ENCODE data around the gene C11orf21.

Gene C11orf21

DNA sequence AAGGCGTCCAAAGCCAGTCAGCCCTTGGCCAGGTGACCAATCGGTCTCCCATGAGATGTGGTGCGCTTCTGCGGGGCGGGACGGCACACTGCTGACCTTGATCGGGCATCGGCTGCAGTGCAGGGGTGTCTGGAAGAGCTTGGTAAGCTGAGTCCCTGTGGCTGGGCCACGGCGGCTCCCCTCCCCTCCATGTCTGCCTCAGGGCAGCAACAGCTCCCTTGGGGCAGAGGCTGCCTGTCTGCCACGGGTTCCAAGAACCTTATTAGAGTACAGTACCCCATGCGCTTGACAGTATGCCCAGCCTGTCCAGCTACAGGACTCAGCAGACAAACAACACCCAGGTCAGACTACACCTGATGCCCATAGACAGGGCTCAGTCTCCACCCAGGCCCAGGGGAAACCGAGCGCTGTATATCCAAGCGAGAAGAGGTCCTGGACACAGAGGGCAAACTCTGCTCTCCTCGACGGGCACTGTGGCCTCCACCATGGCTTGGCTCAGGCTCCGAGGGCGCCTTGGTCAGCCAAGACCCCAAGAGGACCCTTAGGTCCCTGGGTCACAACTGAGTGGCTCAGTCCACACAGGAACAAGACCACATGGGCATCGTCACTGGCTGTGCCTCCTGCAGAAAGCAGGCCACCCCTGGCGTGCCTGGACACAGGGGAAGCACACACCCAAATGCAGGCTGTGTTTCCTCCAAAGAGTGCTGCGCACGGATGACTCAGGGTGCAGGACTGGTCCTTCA, 19.0 kb upstream of the C11orf21 start:
- no peak for DNase-seq

DNA sequence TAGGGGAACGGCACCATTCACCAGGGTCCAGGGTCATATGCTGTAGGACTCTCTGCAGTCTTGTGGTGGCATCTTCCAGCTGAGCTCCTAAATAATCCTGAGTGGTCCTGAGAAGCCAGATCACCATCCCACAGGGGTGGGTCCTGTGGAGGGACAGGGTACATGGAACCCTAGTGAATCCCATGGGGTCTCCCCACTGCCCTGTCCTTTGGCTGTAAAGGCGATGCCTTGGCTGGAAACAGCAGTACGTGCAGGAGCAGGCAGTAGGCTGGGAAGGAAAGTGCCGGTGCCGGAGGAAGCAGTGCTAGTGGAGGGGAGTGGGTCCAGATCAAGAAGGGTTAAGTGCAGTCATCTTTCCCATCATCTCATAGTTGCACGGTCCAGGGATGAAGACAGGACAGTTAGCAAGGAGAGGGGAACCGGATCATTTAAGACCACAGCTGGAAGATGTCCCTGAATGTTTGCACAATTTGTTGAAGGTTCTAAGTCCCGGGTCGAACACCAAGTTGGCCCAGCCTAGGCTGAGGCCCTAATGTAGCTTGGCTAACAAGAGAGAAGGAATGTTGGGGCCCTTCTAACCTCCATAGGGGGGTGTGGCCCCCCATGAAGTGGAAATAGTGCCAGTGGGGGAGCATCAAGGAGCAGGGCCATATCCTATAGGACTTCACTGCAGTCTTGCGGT, 18.2 kb upstream of the C11orf21 start:
- DNase-seq, result no peak

DNA sequence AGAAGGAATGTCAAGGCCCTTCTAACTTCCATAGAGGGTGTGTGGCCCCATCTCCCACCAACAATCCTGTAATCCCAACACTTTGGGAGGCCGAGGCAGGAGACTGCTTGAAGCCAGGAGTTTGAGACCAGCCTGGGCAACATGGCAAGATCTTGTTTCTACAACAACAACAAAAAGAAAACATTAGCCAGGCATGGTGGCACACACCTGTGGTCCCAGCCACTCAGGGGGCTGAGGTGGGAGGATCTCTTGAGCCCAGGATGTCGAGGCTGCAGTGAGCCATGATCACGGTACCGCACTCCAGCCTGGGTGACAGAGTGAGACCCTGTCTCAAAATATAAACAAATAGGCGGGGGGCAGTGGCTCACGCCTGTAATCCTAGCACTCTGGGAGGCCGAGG, 17.0 kb upstream of the C11orf21 start:
- no peak for DNase-seq

DNA sequence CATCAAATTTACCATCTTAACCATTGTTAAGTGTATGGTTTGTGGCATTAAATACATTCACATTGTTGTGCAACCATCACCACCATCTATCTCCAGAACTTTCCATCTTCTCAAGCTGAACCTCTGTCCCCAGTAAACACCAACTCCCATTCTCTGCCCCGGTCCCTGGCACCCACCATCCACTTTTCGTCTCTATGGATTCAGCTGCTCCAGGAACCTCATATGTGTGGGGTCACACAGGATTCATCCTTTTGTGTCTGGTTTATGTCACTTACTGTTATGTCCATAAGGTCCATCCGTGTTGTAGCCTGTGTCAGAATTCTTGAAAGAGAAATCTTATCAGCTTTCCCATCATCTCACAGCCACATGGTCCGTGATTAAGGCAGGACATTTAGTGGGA, 16.4 kb upstream of the C11orf21 start:
- DNase-seq, result no peak

DNA sequence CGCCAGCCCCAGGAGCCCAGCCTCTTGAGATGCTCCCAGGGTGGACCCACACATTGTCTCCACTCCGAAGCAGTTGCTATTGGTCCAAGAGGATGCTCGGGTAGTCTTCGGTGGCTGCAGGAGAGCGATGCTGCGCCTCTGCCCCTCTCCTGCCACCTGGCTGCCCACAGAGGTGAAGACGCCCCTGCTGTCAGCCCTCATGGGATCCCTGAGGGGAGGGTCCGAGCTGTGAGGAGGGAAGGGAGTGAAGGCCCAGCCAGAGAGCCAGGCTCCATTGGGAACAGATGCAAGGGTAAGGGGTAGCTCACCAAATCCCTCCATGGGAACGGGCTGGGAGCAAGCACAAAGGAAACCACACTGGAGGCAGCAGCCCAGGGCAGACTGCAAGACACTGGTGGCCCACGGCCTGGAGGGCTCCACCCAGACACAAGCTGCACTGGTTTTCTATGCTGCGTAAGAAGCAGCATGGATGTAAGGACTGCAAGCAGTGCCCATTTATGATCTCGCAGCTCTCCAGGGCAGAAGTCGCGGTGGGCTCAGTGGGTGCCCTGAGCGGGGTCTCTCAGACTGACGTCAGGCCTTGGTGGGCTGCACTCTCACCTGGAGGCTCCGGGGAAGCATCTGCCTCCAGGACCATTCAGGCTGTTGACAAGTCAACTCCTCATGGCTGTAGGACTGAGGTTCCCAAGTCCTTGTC, 15.8 kb upstream of the C11orf21 start:
- no peak for DNase-seq

DNA sequence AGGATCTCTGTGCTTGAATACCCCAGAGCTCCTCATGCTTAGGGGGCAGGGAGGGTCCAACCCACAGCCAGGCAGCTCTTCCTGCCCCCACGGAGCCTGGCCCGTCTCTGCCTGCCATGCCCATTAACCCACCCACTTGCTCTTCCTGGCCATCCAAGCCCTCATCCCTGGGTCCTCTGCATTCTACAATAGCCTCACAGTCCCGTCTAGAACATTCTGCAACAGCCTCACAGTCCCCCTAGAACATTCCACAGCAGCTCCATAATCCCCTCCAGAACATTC, 15.2 kb upstream of the C11orf21 start:
- DNase-seq, result no peak

DNA sequence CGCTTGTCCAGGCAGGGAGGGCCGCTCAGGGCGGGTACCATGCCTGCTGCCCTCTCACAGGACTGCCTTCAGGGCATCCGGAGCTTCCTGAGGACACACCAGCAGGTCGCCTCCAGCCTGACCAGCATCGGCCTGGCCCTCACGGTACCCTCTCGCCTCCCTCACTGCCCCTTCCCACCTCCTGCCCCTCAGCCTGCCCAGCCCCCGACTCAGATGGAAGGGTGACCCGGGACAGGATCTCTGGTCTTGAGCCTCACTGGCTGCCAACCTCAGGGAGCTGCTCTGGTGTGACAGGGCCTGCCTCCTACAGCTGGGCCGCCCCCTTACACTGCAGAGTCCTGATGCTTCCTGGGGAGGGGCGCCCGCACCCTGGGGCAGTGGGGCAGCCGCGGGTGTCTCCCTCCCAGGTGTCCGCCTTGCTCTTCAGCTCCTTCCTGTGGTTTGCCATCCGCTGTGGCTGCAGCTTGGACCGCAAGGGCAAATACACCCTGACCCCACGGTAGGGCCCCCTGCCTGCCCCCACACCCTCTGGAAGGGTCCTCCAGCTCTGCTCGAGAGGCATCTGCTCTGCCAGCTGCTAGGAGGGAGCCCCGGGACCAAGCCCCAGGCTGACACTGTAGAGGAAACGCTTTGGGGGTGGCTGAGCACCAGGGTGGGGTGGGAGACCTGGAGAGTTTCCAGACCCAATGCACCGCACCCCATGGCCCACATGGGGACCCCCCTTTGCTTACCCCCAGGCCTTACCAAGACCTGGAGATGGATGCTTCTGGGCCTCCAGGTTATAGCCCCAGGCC, 14.6 kb upstream of the C11orf21 start:
- DNase-seq, result no peak

DNA sequence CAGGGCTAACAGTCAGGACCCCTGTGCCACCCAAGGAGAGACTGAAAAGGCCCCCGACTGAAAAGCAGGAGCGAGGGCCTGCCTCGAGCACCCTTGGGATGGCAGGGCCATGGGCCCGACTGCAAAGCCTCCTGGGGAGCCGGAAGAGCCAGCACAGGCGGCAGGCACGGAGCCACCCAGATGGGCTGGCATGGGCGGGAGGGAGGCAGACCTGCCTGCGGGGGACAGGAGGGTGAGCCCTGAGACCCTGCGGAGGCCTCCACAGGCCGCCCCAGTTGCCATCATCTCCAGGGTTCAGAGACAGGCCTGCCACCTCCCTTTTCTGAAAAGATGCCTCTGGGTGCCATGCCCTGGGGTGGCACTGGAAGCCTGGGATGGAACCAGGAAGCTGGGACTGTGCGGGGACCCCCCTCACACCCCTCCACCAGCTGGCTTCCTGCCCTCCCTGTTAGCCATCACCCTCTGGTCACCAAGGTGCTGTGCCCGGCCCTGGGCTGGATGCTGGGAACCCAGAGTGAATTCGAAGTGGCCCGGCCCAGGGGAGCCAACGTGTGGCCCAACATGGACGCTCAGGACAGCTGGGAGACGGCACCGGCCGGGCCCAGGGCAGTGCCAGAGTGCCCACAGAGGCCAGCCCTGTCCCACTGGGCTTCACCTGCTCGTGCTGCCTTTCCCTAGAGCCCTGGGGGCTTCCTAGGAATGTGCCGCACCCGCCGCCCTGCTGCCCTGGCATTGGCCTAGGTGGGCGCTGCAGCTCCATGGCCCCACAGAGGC, 13.9 kb upstream of the C11orf21 start:
- DNase-seq, result no peak

DNA sequence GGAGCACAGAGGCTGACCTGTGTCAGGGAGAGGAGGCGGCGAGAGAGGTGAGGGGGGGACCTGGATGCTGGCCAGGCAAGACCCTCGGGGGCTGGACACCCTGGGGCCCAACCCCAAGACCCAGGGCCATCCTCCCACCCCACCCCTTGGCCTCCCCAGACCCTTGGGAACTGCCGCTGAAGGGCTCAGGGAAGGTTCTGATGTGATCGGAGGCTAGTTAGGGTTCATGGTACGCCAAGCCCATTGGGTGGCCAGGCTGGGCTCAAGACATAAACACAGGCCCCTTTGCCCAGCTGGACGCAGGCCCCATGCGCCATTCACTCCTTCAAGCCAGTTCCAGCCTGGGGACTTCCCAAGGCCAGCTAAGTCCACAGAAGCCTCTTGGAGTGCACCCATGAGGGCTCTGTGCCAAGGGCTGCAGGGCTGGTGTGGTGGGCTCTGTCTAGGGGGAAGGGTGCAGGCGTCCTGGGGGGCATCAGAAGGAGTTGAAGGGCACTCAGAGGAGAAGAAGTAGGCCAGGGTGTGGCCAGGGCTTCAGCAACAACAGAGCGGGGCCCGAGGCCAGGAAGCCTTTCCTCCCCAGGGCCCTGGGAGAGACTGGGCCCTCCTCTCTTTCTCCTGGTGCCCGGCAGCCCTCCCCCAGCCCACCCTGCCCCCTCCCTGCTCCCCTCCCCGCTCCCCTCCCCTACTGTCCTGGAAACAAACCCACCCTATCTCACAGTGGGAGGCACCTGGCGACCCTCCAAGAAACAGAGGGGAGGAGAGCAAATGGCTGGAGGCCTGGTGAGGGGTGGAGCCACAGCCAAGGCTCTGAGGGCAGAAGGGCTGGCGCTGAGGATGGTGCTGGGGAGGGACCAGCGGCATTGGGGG, 13.0 kb upstream of the C11orf21 start:
- peak; percentile 34 for DNase-seq

DNA sequence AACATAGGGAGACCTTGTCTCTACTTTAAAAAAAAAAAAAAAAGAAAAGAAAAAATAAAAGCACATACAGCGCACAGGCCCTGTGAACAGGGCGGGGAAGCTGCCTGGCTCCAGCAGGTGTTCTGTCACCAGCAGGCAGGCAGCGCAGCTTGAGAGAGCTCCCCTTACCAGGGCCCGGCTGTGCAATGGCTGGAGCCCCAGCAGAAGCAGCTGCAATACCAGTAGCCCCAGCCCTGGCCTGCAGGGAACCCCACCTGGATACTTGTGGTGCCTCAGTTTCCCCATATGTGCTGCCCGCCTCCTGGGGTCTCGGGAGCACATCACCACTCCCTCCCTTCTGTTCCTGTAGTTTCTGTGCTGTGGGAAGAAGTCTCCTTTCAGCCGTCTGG, 12.4 kb upstream of the C11orf21 start:
- no peak for DNase-seq

DNA sequence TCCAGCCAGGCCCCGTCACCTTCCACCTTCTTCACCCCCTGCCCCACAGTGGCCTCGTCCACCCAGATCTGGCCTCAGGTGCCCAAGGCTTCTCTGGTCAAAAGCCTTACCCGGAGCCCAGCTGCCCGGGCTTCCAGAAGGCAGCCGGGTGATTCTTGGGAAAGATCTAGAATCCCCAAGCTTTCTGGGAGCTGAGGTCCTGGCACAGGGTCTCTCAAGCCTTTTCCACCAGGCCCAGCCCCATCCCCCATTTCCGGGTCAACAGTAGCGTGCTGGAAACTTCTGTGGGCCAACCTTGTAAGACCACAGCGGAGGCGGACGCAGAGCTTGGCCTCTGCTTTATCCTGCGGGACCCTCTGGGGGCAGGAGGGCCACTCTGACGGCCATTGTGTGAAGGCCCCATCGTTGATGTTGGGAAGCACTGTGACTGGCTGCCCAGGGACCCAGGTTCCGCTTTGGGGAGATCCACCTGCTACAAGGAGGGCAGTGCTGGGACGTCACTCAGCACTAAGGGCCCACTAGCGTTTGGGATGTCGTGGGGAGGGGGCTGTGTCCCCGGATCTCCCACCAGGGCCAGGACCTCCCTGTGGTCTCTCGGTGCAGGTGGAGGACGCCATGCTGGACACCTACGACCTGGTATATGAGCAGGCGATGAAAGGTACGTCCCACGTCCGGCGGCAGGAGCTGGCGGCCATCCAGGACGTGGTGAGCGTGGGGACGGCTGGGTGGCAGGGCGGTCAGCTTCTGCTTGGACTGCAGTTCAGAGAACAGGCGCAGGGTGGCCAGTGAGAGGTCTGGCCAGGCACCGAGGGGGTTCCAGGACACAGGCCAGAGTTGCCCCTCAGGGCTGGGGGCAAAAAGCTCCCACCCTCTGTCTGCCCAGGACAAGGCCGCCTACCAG, 11.6 kb upstream of the C11orf21 start:
- DNase-seq, result no peak

DNA sequence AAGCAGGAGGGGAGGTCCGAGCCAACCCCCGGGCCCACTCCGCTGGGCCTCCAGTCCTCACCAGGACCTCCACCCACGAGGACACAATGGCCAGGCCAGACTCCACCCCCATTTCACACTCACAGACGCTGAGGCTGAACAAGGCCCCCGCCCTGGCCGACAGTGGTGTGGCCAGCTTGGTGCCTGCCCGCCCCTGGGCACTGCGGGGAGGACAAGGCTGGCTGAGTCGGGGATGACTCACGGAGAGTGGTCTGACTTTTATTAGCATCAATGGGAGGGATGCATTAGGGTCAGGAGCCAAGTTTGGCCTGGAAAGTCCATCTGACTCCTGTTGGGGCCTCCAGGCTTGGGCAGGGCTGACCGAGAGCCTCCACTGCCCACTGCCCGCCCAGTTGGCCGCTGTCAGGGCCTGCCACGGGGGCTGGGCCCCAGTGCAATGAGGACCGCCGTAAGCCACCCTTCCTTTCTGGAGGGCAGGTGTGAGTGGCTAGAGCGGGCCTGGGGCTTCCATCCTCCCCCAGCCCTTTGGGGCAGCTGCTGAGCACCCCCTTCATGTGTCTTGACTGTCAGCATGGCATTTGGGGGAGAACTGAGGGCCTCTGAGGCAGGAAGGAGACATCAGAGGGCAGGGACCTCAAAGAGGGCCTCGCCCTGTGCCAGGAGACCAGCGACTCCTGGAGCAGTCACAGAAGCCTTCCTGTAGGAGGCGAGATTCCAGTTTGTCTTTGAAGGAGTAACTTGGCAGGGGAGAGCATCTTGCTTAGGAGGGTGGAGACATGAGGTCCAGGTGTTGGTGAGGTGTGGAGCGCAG, 10.7 kb upstream of the C11orf21 start:
- no peak for DNase-seq

DNA sequence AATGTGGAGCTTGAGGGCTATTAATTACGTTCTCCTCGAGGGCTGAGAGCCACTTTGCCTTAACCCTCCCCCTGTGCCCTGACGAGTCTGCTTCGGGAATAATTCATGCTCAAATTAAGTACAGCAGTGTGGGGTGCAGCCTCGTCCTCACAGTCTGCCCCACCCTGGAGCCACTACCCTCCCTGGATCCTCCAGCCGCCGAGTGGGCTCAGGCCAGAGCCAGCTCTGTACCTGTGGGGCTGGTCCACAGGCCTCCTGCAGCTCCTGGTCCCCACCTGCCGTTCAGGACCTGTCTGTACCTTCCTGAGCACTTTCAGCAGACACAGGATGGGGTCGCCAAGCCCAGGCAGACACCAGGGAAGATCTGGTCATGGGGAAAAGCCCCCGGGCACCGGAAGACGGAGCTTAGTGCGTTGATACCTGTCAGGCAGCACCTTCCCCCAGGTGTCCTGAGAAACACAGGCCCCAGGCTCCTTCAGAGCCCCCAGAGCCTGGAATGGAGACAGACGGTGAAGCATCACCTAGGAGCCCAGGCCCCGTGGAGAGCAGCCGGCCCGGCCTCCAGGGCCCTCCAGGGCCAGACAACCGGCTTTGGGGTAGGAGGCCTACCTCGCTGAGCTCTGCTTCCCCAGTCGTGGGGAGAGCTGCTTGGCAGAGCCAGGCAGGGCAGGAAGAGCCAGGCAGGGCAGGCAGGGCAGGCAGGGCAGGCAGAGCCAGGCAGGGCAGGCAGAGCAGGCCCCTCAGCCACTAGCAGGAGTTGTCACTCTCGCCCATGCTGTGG, 9.8 kb upstream of the C11orf21 start:
- DNase-seq, result no peak

DNA sequence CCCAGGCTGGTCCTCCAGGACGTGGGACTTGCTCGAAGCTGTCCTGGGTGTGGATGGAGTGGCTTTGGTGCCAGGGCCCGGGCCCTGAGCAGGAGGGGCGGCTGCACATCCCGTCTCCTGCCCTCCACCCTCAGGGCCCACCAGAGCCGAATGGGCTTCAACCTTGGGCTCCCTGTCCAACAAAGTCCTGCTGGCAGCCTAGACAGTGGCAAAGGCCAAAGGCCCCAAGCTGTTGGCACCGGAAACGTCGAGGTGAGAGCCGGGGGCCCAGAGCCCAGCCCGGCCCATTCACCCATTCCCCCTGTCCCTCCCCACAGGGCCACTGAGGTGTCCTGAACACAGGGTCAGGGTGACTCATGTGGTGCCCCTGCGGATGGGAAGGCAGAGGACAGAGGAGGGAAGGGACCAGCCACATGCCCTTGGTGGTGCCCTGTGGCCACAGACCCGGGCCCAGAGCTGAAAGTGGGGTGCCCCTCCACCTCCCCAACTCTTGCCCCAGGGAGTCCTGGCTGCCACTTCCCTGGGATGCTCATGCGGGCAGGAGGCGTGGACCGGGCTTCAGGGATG, 9.2 kb upstream of the C11orf21 start:
- DNase-seq, result no peak

DNA sequence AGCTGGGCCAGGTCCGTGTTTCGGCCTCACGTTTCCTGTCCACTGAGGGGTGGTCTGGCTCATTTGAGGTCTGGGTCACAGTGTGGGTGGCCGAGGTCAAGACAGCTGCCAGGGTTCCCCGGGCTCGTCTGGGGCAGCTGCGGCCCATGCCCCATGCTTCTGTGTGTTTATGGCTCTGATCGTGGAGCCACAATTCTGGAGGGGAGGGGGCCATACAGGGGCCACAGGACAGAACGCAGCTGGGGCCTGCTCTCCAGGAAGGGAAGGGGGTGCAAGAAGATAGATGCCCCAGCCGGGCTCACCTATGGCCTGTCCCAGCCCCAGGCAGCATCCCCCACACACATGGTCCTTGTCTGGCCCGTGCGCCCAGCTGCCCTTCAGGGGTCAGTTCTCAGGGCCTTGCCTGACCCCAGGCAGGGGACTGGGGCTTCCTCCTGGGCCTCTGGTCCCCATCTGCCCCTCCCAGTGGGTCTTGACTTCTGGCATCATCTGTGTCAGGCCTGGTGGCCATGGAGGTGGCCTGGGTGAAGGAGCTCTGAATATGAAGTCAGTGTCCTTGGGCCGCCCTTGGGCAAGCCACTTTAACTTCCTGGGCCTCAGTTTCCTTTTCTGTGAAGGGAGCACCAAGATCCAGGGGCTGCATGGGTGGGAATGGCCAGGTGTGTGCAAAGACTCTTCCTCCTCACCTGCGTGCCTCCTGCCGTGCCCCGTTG, 8.5 kb upstream of the C11orf21 start:
- no peak for DNase-seq

DNA sequence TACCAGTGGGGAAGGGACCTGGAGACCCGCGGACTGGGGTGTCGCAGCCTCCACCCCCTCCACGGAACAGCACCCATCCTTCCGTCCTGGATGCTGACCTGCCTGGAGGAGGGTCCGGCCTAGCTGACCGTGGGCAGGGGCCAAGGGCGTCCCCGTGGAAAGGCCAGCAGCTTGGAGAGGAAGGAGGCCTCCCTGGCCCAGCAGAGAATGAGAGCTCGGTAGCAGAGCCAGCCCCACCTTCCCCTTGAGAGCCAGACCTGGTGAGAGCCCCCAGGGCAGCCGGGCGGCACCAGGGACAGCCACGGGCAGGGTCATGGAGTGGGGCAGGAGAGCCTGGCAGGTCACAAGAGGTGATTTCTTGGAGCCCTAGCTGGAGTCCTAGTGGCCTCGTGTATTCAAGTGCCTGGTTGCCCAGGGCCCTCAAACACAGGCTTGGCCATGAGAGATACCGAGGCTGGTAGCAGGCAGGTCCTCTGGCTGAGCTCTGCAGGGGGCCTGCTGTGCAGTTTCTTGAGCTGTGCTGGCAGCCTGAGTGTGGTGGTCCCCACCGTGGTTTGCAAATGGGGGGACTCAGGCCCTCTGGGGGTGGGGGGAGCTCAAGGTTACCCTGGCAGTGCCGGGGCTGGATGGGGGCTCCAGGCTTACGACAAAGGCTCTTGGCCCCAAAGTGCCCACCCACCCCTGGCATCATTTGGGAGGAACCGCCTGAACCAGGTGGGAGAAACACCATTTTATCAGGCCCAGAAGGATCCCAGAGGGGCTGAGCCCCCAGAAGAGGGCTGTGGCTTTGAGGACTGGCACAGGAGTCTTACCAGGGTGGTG, 7.7 kb upstream of the C11orf21 start:
- DNase-seq, result no peak

DNA sequence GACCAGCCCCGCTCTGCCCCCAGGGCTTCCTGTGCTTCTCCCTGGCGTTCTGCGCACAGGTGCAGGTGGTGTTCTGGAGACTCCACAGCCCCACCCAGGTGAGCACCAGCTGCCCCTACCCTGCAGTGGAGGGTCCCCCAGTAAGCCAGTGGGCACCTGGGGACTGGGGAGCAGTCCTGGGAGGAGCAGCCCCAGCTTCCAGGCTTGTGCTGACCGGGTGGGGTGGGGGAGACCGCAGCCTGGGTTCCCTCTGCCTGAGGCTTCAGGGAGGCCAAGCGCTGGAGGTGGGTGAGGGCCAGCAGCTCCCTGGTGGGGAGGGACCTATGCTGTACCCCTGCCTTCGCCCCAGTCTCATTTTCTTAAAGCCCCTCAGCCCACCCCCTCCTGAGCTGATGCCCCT, 7.0 kb upstream of the C11orf21 start:
- DNase-seq, result no peak

All from DMS 273 treated with DMSO at 0.1 percent for 48 hours (cell line).